Placental epithelial cell (primary cell): ENCODE data around the gene PPARD. TPM values are rescaled to one million over a fixed set of nuclear protein-coding genes. Genes with fewer than 3 reads are reported as not detected.

Experiments used
- small RNA-seq: library from RNA; depleted of rRNA; stranded (forward); fragments of <200 nt; gene quantifications from one replicate; pipeline ENCODE3, GENCODE V24; 2012
- total RNA-seq: library from RNA; depleted of rRNA; stranded (reverse); fragments of >200 nt; gene quantifications from 2 replicates; pipeline ENCODE4 v1.2.3, GENCODE V29; 2012

The PPARD gene
- total RNA-seq = 7.1 and 10.5 TPM in 2 replicates

GRCh38 chr6:35342258-35343091 is at the start of gene PPARD:
PPARD (plus strand) TSS chr6:35342558; CDS start chr6:35411088, 68,530 bp downstream.

GRCh38 chr6:35297601-35298481 is 44.5 kb upstream of the PPARD start, which contains the start of gene DEF6:
DEF6 (plus strand) TSS chr6:35297818; CDS start chr6:35297857, 39 bp downstream.

GRCh38 chr6:35452183-35453090 is 110.1 kb downstream of the PPARD start, which contains the start of gene FANCE:
FANCE (plus strand) TSS chr6:35452338; CDS start chr6:35452546, 208 bp downstream.

GRCh38 chr6:35468181-35468979 is 126.0 kb downstream of the PPARD start, which contains the start of gene RPL10A:
RPL10A (plus strand) TSS chr6:35468401; CDS start chr6:35468435, 34 bp downstream.

Small RNA genes within 50 kb of the gene (small RNA-seq; reads per million reads assigned to genes)
- 0.37 reads per million, percentile 15 among the genes with 10 or more reads in this experiment for gene MIR7111

Other genes starting within 250 kb of the PPARD start
- 0.43 and 1.6 TPM in 2 replicates for gene TCP11, start 201.2 kb upstream of the PPARD start, total RNA-seq
- gene SCUBE3, start 128.6 kb upstream of the PPARD start, total RNA-seq = 0.11 and 0.79 TPM in 2 replicates
- 24.3 and 27.5 TPM in 2 replicates for gene ZNF76, start 82.8 kb upstream of the PPARD start, total RNA-seq
- gene DEF6, start 44.7 kb upstream of the PPARD start, total RNA-seq = 10.1 and 15.3 TPM in 2 replicates
- 7.4 and 9.0 TPM in 2 replicates for gene FANCE, start 109.8 kb downstream of the PPARD start, total RNA-seq
- gene RPL10A, start 125.8 kb downstream of the PPARD start, total RNA-seq = 907 and 2,843 TPM in 2 replicates
- gene TEAD3, start 154.5 kb downstream of the PPARD start, total RNA-seq = 44.4 and 47.5 TPM in 2 replicates
- gene TULP1, start 170.3 kb downstream of the PPARD start, total RNA-seq = not detected in 2 replicates